ENCODE data around the gene FZD4. TPM values are rescaled to one million over a fixed set of nuclear protein-coding genes. Genes with fewer than 3 reads are reported as not detected.
"Not testable (repeated sequence)": the region's sequence is repeated elsewhere in the genome, so short reads cannot be mapped to it uniquely, and the experiment has no call there.

Gene FZD4
- total RNA-seq = 167 and 199 TPM in 2 replicates

- no peak for DNase-seq (ENCODE audit: low read depth, low spot score)
Measured at GRCh38 chr11:86955361-86956120, at the start of gene FZD4. TSS of gene FZD4 (minus strand) at chr11:86955395. CDS start at chr11:86955085, 310 bp downstream.

- not testable (repeated sequence) for DNase-seq (ENCODE audit: low read depth, low spot score)
Measured at GRCh38 chr11:87004281-87004680, 49.1 kb upstream of the FZD4 start.

- DNase-seq (ENCODE audit: low read depth, low spot score) = no peak
Measured at GRCh38 chr11:87002918-87003317, 47.7 kb upstream of the FZD4 start.

GRCh38 chr11:86999859-87000753, 44.9 kb upstream of the FZD4 start:
- DNase-seq (ENCODE audit: low read depth, low spot score) = no peak

GRCh38 chr11:86999388-86999787, 44.2 kb upstream of the FZD4 start:
- DNase-seq (ENCODE audit: low read depth, low spot score) = no peak

GRCh38 chr11:86996953-86997570, 41.9 kb upstream of the FZD4 start:
- no peak for DNase-seq (ENCODE audit: low read depth, low spot score)

GRCh38 chr11:86993031-86993430, 37.8 kb upstream of the FZD4 start:
- no peak for DNase-seq (ENCODE audit: low read depth, low spot score)

- DNase-seq (ENCODE audit: low read depth, low spot score) = not testable (repeated sequence)
Measured at GRCh38 chr11:86992340-86992739, 37.1 kb upstream of the FZD4 start.

- DNase-seq (ENCODE audit: low read depth, low spot score) = no peak
Measured at GRCh38 chr11:86991341-86991740, 36.1 kb upstream of the FZD4 start.

GRCh38 chr11:86990515-86990914, 35.3 kb upstream of the FZD4 start:
- no peak for DNase-seq (ENCODE audit: low read depth, low spot score)

- no peak for DNase-seq (ENCODE audit: low read depth, low spot score)
Measured at GRCh38 chr11:86990031-86990430, 34.8 kb upstream of the FZD4 start.

- DNase-seq (ENCODE audit: low read depth, low spot score) = no peak
Measured at GRCh38 chr11:86988351-86988881, 33.2 kb upstream of the FZD4 start.

GRCh38 chr11:86987679-86988078, 32.5 kb upstream of the FZD4 start:
- no peak for DNase-seq (ENCODE audit: low read depth, low spot score)

- no peak for DNase-seq (ENCODE audit: low read depth, low spot score)
Measured at GRCh38 chr11:86984701-86985100, 29.5 kb upstream of the FZD4 start.

- no peak for DNase-seq (ENCODE audit: low read depth, low spot score)
Measured at GRCh38 chr11:86983021-86983488, 27.9 kb upstream of the FZD4 start.

GRCh38 chr11:86981777-86982540, 26.8 kb upstream of the FZD4 start:
- DNase-seq (ENCODE audit: low read depth, low spot score) = no peak

- no peak for DNase-seq (ENCODE audit: low read depth, low spot score)
Measured at GRCh38 chr11:86980086-86980796, 25.0 kb upstream of the FZD4 start.

GRCh38 chr11:86978756-86979608, 23.8 kb upstream of the FZD4 start:
- DNase-seq (ENCODE audit: low read depth, low spot score) = no peak

GRCh38 chr11:86978247-86978646, 23.1 kb upstream of the FZD4 start:
- no peak for DNase-seq (ENCODE audit: low read depth, low spot score)
